DMS53 treated with DMSO at 0.1 percent for 48 hours (cell line): ENCODE measurements around the gene RFX5.
"Not testable (repeated sequence)": the region's sequence is repeated elsewhere in the genome, so short reads cannot be mapped to it uniquely, and the experiment has no call there.

Experiments
- DNase-seq: peaks from one replicate; lab custom pipeline; 2025; ENCODE audit not compliant: unreplicated experiment; lab: John Stamatoyannopoulos, UW

The RFX5 gene

DNA sequence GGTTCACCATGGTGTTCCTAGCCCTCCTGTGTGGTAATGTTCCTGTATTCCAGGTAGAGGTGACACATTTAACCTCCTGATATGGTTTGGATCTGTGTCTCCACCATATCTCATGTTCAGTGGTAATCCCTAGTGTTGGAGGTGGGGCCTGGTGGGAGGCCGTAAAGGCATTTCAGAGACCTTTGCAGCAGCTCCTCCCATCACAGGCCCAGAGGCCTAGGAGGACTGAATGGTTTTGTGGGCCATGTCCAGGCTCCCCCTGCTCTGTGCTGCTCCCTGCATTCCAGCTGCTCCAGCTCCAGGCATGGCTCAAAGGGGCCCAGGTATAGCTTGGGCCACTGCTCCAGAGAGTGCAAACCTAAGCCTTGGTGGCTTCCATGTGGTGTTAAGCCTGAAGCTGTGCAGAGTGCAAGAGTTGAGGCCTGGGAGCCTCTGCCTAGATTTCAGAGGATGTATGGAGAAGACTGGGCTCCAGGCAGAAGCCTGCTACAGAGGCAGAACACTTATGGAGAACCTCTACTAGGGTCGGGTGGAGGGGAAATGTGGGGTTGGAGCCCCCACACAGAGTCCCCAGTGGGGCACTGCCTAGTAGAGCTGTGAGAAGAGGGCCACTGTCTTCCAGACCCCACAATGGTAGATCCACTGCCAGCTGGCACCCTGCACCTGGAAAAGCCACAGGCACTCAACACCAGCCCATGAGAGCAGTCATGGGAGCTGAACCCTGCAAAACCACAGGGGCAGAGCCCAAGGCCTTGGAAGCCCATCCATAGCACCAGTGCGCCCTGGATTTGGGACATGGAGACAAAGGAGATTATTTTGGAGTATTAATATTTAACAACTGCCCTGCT, 15.5 kb upstream of the RFX5 start:
- no peak for DNase-seq

DNA sequence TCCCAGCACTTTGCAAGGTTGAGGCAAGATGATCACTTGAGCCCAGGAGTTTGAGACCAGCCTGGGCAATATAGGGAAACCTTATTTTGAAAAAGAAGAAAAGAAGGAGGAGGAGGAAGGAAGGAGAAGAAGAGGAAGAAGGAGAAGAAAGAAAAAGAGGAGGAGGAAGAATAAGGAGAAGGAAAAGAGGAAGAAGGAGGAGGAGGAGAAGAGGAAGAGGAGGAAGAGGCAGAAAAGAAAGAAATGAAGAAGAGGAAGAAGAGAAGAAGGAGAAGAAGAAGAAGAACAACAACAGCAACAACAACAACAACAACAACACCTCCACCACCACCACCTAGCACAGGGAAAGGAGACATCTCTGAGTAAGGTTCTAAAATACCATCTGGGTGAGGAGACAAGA, 14.8 kb upstream of the RFX5 start:
- no peak for DNase-seq

DNA sequence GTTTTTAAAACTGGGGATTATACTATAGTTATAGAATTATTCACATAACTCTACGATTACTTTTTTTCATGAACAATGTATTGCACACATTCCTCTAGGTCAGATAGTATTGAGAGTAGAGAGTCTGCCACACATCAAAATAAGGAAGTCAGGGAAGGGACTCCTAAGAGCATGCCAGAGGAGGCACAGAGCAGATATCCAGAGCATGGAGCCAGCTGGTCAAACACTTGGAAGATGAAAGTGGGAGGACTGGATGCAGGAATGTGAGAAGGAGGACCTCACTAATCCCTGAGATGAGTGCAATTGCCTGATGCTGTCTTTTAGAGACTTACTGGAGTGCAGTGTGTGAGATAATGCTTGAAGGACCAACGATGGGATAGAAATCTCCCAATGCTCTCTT, 9.6 kb upstream of the RFX5 start:
- DNase-seq, result no peak

DNA sequence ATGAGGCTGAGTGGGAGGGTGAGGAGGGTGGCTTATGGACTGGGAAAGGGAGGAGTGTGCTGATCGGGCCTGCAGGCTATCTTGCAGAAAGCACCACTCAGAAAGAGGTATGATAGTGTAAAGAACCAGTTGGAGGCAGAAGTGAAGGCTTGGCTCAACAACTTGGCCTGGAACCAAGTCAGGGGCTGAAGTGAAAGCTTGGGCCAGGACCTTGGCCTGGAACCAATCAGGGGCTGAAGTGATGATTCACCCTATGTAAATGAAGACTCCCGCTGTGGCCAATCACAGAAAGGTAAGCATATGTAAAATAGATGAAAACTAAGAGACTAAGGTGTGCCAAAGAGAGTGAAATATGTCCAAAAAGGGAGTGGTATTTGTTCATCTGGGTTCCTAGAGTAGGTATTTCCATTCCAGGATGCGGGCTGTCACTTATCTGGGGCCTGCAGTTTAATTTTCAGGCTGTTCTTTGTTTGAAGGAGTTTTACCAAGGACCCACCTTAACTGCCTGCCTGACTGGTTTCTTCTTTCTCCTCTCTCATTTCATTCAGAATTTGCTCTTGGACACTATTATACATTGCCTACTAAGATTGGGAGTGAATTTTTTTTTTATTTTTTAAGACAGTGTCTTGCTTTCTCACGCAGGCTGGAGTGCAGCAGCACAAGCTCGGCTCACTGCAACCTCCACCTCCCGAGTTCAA, 5.1 kb upstream of the RFX5 start:
- DNase-seq, result no peak

DNA sequence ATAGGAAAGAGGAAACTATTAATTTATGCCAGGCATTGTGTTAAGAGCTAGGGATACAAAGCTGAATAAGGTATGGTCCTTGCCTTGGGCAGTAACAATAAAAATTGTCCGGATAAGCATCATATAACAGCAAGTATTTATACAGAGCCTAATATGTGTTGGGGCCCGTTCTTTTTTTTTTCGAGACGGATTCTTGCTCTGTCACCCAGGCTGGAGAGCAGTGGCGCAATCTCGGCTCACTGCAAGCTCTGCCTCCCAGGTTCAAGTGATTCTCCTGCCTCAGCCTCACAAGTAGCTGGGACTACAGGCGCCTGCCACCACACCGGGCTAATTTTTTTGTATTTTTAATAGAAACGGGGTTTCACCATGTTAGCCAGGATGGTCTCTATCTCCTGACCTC, 3.3 kb upstream of the RFX5 start:
- not testable (repeated sequence) for DNase-seq

DNA sequence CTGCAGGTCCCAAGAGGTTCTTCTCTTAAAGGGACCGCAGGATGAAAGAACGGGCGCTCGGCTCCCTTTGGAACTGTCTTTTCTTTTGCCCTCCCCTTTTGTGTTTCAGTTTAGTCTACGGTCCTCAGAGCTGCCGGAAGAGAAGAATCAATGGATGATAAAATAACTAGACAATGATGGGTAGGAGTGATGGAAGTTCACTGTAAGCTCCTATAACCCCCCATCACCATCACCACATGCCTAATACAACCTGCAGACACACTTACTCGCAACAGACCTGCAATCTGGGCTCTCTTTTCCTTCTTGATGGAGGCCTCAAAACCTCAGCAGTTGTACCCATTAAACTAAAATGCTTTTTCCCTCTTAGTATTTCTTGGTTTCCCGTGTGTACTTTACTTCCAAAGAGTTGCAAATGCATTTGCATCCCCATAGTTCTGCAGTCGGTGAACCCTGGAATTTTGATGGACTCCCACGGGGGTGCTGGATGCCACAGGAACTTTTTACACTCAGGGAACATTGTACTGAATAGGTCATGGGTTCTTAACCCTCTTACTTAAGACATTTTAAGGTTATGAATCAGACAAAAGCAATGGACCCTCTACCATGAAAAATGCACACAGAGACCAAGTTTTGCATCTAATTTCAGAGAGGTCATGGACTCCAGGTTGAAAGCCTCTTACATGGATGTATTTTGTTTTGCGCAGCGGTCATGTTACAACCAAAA, 633 bp upstream of the RFX5 start:
- DNase-seq, result no peak

DNA sequence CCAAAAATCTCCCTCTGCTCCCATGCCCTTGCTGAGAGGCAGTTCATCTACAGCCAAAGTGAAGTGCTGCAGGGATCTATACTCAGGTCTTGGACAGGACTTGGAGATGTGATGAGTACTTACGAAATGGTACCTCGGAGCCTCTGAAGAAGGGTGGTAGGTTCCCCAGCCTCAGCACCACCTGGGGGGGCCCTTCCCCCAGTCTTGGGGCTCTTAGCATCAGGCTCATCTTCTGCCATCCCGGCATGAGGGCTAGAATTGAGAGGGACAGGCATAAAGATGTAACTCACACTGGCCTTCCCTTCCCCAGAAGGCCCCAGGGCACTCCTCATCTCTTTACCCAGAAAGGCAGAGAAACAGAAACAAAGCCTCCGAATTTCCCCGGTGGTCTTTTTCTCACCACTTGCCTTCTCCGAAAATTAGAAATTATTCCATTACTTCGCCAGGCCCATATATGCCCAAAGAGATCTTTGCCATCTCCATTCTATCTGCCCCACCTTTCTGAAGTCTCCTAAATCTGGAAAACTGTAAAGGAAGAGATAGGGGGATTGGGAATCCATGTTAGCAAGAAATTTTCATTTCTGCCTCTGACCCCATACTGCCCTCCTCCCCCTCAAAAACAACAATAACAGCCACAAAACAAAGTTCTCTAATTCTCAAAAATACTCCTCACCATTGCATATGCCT, 827 bp downstream of the RFX5 start:
- no peak for DNase-seq

DNA sequence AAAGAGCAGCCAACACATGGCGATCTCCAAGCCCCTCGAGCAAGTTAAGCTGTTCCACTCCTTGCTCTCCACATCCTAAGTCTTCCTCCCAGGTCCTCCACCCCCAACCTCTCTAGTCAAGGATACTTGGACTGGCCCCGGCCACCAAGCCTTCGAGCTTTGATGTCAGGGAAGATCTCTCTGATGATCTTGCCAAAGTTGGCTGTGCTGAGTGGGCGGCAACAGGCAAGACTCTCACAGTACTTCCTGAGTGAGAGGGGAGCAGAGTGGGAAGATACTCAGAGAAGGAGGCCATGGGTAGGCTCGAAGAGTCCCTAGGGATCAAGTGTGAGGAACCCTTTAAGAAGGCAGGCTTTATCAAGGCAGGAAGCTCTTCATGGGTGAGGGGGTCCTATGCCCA, 2.8 kb downstream of the RFX5 start:
- DNase-seq, result no peak

DNA sequence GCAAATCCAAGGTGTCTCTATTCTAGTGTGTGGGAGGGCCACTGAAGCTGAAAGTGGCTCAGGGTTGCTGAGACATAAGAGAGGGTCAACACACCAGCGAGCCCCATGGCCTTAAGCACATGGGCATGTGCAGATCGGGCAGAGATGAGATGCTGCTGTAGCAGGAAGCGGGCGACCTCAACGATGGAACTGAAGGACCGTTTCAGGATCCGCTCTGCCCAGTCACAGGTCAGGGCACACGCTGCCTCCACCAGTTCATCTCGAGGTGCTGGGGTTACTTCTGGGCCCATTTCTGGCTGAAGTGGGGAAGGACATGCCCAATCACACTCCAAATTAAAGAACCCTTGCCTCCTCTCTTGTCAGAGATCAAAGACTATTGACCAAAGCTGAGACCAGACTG, 3.5 kb downstream of the RFX5 start:
- no peak for DNase-seq

DNA sequence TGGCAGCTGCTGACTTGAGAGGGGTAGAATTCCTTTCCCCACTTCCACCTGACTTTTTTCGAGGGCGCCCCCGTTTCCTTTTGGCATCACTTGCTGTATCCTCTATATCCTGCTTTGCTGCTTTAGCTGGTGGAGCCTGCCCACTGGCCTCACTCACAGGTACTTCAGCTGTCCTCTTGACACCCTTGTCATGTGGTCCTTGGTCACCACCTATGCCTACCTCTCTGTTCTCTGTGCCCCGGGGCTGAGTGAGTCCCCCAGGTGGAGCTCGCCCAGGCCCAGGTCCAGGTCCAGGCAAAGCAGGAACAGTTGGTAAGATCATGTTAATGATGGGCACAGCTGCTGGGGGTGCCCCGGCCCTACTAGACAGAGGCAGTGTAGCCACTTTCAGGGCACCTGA, 4.5 kb downstream of the RFX5 start:
- no peak for DNase-seq

DNA sequence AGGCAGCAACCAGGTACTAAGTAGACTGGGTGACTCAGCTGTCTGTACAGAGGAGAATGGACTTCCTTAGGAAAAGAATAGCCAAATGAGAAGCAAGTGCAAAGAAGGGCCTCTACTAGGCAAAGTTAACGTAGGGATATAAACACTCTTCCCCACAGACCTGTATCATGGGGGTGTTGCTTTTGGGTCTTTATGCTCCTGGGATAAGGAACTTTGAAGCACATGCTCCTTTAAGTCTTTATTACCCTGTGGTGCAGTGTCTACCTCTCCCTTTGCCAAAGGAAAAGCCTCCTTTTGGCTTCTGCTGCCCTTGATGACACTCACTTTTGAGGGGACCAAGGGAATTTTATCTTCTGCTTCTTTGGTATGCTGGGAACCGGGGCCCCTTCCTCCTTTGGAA, 5.0 kb downstream of the RFX5 start:
- DNase-seq, result no peak

DNA sequence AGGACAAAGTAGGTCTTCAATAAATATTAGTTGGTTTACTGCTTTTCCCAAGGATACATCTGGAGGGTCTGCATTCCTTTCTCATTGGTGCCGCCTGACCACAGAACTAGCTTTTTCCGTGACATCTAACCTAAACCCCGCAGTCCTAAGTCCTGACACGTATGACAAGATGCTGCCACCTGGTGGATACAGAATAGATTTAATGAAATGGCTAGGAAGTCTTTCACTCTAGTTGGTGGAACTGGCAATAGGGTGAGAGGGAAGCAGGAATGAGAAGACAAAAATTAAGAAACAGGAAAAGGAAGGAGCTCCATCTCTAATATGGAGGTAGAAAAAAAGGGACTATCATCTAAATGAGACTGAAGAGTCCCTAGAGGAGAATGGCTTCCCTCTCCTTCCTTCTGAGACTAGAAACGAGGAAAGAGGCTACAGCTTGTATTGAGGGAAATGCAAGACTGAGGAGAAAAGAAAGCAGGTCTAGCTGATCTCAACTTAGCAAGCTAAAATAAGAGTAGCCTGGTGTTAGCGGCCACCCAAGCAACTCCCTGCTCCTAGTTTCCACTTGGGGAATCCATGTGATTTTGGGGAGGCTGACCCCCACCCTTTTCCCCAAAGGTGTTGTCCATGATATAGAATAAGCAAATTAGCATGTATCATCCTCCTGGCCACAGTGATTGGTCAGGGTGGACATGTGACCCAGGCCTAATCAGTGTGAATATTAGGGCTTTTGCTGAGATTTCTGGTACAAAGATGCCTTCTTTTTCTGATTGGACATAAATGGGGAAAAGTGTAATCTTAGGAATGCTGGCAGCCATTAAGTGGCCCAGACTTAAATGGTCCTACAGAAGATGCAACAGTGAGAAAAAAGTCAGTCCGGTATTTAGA, 5.9 kb downstream of the RFX5 start:
- DNase-seq, result peak; percentile 85

DNA sequence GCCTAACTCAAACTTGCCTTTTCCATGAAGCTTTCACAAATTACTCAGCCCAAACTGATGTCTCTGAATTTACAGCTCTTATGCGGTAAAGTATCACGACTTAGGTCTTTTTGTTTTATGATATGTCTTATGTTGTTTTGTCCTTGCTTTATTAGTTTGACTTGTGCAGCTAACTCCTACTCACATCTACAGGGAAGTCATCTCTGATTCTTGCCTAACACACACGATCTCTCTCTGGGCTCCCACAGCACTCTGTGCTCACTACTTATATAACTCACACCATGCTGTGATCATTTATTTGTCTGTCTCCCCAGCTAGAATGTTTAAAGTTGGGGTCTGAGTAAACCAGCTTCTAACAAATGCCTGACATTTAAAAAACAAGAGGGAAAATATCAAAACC, 10.5 kb downstream of the RFX5 start:
- DNase-seq, result no peak

DNA sequence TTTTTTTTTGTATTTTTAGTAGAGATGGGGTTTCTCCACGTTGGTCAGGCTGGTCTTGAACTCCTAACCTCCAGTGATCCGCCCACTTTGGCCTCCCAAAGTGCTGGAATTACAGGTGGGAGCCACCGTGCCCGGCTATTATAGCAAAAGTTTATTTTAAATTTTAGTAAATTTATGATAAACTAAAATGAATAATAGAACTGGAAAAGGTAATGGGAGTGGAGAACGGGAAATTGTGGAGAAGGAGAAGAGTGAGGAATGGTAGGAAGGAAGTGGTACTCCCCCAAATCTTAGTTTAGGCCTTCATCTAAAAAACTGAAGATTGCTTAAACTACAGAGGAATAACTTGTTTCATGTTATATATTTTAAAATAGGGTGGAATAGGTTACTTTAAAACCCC, 12.2 kb downstream of the RFX5 start:
- DNase-seq, result no peak

DNA sequence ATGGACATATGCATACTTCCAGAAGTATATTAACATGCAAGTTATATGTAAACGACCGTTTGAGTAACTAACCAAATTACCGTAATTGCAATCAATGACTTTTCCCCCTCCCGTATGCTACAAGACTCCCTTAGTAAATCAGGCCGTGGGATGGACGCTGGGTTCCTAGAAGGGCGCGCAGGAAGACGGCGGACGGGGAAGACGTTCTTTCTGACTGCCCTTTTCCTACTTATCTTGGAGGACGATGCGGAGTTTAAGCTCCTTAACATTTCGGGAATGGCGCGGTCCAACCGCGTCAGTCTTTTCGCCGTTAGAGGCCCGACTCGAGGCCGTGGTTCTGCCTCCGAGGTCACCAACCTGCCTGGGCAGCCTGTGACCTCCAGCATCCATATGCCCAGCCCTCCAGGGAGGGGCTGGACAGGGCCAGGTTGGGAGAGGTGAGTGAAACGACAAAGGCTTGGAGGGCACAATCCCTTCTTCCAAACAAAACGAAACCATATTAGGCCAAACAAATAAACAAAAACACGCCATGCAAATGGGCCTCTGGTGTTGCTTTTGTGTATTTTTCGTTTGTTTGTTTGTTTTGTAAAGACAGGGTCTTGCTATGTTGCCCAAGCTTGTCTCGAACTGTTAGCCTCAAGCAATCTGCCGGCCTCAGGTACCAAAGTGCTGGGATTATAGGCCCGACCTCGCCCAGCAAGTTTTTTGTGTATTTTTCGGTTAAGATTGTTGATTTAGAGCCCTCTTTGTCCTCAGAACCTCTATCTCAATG, 19.0 kb downstream of the RFX5 start:
- DNase-seq, result no peak

DNA sequence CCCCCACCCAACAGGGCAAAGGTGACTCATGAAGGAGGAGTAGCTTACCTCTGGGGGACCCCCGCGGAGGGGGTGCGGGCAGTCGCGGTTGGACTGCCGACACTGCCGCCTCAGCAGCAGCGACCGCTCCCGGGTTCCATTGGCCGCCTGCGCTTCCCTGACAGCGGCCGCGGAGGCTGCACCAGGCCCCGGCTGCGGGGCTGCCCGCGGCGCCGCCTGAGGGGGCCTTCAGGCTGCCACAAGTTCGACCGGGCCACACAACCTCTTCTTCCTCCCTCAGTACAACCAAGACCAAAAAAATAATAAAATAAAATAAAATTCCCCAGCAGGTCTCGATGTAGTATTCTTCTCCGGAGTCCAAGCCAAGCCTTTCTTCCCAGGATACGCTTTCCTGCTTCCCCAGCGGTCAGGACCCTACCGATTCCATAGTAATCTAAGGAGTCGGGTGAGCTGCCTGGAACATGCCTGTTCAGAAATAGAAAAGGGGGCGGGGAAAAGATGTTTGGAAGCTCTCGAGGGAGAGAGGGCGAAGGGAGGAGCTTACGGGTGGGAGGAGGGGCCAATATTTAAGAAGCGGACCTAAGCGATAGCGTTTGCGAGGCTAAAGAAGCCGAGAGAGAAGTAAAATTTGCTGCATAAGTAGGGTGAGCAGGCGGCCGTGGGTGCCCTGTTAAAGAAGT, 19.7 kb downstream of the RFX5 start, which contains the start of gene PI4KB:
Gene PI4KB, minus strand, starts transcription at position 194 of the 680 bp plus-strand sequence. CDS start 10,935 bp downstream, outside the sequence.
- DNase-seq, result peak; percentile 96

DNA sequence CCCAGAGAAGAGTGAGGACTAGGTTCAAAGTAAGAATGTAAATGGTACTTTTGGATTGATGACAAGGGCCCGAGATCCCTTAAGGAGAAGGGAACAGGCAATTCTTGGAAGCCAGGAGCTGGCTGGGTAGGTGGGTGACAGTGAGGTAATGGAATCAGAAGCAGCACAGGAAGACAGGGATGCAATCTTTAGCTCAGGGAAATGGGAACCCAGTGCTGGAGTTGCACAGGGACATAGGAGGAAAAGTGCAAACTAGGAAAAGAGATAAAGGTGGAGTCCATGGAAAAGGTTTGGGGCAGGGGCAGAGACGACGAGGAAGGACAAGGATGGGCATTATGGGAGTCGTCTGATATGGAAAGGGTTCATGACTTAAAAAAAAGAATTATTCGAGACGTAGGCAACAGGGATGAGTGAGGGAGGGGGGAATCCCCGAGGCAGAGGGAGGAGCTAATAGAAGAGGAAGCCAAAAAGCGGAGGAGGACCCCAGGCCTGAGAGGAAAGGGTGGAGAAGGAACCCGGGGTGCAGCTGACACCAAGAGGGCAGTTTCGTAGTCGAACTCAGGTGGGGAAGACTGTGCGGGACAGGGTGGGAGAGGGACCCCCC, 20.3 kb downstream of the RFX5 start:
- no peak for DNase-seq

DNA sequence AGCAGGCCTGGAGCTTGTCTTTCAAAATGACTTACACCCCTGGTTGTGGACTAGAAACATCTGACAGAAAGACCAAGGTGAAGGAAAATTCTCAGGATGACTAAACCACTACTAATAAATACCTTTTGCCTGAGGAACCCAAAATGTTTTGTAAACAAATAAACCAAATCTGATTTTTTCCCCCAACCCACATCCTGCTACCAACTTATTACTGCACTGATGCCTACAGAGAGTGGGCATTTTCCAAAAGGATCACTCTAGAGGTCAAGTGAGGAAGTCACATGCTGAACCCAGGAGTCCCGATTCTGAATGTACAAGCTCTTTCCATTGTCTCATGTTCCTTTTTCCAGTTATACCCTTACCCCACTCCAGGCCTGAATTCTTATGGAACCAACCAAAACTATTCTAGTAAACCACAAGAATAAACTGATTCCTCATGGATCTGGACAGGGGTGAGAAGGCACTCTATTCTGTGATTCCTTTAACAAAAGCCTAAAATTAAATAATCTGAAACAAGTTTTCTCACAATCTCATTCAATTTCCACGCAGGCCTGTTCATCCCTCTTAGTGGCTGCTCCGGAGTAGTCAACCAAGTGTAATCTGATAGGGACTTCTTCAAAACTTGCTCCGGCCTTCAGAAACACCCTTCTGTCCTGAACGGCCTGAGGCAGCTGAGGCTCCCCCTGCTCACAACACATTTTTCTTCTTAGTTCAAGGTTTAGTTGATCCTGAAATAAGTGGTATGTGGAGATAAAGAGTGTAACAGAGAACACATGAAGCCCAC, 21.2 kb downstream of the RFX5 start:
- DNase-seq, result no peak
